ENCODE data around the gene DLG2. TPM values are rescaled to one million over a fixed set of nuclear protein-coding genes. Genes with fewer than 3 reads are reported as not detected.

DLG2 gene
- total and polyA plus RNA-seq, 4 donors, result 0.30 to 5.5 (median 0.68) TPM

GRCh38 chr11:85099522-85099921, 527.6 kb downstream of the DLG2 start:
- no peak for DNase-seq (ENCODE audit: low spot score)
- H3K27me3 ChIP-seq (ENCODE audit: control insufficient read depth in 4 of 4, insufficient read depth in 4 of 4, low read length in 3 of 4), result no peaks in the 10 kb centered on the region
- no peak overlapping the region for H3K27ac ChIP-seq (ENCODE audit: low read depth in 1 of 2, low read length in 2 of 2)
- H3K4me1 ChIP-seq (ENCODE audit: control insufficient read depth in 4 of 4, insufficient read depth in 4 of 4, low read length in 3 of 4), result no peaks in the 10 kb centered on the region
- H3K9me3 ChIP-seq (ENCODE audit: control insufficient read depth in 4 of 4, low read length in 3 of 4), result no peaks in the 10 kb centered on the region
- H3K9ac ChIP-seq (ENCODE audit: low read depth in 1 of 2, low read length in 2 of 2), result no peak overlapping the region
- TF ChIP-seq TAF1 (conservative IDR thresholded peaks at IDR 0.05), result no peak
- no peak for TF ChIP-seq YY1 (IDR thresholded peaks at IDR 0.05)
- no peak for TF ChIP-seq ZBTB33 (IDR thresholded peaks at IDR 0.05)
- TF ChIP-seq RAD21 (IDR thresholded peaks at IDR 0.05), result no peak
- TF ChIP-seq, protein P1, sequence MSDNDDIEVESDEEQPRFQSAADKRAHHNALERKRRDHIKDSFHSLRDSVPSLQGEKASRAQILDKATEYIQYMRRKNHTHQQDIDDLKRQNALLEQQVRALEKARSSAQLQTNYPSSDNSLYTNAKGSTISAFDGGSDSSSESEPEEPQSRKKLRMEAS (IDR thresholded peaks at IDR 0.05), result no peak
- H3K36me3 ChIP-seq (ENCODE audit: control insufficient read depth in 4 of 4, insufficient read depth in 3 of 4, low read depth in 1 of 4, low read length in 3 of 4), result no peaks in the 10 kb centered on the region
- no peak overlapping the region for H3K4me3 ChIP-seq (ENCODE audit: low read depth in 1 of 3, low read length in 3 of 3)
- WGBS, result 80% methylated on average over 3 of the region's 3 CpGs

GRCh38 chr11:85098996-85099395, 528.1 kb downstream of the DLG2 start:
- H3K36me3 ChIP-seq (ENCODE audit: control insufficient read depth in 4 of 4, insufficient read depth in 3 of 4, low read depth in 1 of 4, low read length in 3 of 4), result no peaks in the 10 kb centered on the region
- WGBS, result 73% methylated on average over 4 of the region's 4 CpGs
- no peak overlapping the region for H3K9ac ChIP-seq (ENCODE audit: low read depth in 1 of 2, low read length in 2 of 2)
- H3K27ac ChIP-seq (ENCODE audit: low read depth in 1 of 2, low read length in 2 of 2), result no peak overlapping the region
- no peak overlapping the region for H3K4me3 ChIP-seq (ENCODE audit: low read depth in 1 of 3, low read length in 3 of 3)
- no peaks in the 10 kb centered on the region for H3K4me1 ChIP-seq (ENCODE audit: control insufficient read depth in 4 of 4, insufficient read depth in 4 of 4, low read length in 3 of 4)
- H3K27me3 ChIP-seq (ENCODE audit: control insufficient read depth in 4 of 4, insufficient read depth in 4 of 4, low read length in 3 of 4), result no peaks in the 10 kb centered on the region
- no peaks in the 10 kb centered on the region for H3K9me3 ChIP-seq (ENCODE audit: control insufficient read depth in 4 of 4, low read length in 3 of 4)
- no peak for DNase-seq (ENCODE audit: low spot score)
- TF ChIP-seq, protein P2, sequence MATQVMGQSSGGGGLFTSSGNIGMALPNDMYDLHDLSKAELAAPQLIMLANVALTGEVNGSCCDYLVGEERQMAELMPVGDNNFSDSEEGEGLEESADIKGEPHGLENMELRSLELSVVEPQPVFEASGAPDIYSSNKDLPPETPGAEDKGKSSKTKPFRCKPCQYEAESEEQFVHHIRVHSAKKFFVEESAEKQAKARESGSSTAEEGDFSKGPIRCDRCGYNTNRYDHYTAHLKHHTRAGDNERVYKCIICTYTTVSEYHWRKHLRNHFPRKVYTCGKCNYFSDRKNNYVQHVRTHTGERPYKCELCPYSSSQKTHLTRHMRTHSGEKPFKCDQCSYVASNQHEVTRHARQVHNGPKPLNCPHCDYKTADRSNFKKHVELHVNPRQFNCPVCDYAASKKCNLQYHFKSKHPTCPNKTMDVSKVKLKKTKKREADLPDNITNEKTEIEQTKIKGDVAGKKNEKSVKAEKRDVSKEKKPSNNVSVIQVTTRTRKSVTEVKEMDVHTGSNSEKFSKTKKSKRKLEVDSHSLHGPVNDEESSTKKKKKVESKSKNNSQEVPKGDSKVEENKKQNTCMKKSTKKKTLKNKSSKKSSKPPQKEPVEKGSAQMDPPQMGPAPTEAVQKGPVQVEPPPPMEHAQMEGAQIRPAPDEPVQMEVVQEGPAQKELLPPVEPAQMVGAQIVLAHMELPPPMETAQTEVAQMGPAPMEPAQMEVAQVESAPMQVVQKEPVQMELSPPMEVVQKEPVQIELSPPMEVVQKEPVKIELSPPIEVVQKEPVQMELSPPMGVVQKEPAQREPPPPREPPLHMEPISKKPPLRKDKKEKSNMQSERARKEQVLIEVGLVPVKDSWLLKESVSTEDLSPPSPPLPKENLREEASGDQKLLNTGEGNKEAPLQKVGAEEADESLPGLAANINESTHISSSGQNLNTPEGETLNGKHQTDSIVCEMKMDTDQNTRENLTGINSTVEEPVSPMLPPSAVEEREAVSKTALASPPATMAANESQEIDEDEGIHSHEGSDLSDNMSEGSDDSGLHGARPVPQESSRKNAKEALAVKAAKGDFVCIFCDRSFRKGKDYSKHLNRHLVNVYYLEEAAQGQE (IDR thresholded peaks at IDR 0.05), result no peak
- TF ChIP-seq RAD21 (IDR thresholded peaks at IDR 0.05), result no peak
- TF ChIP-seq GABPA (IDR thresholded peaks at IDR 0.05 in 1 of 2, conservative IDR thresholded peaks at IDR 0.05 in 1 of 2), result no peak
- no peak for TF ChIP-seq HNF4G (IDR thresholded peaks at IDR 0.05)

GRCh38 chr11:85096939-85097338, 530.2 kb downstream of the DLG2 start:
- no peak overlapping the region for H3K4me3 ChIP-seq (ENCODE audit: low read depth in 1 of 3, low read length in 3 of 3)
- no peak for DNase-seq (ENCODE audit: low spot score)
- no peak overlapping the region for H3K27ac ChIP-seq (ENCODE audit: low read depth in 1 of 2, low read length in 2 of 2)
- no peaks in the 10 kb centered on the region for H3K4me1 ChIP-seq (ENCODE audit: control insufficient read depth in 4 of 4, insufficient read depth in 4 of 4, low read length in 3 of 4)
- no peaks in the 10 kb centered on the region for H3K27me3 ChIP-seq (ENCODE audit: control insufficient read depth in 4 of 4, insufficient read depth in 4 of 4, low read length in 3 of 4)
- H3K9me3 ChIP-seq (ENCODE audit: control insufficient read depth in 4 of 4, low read length in 3 of 4), result no peaks in the 10 kb centered on the region
- no peak for TF ChIP-seq SP1 (IDR thresholded peaks at IDR 0.05)
- no peak for TF ChIP-seq NR2F2 (IDR thresholded peaks at IDR 0.05)
- no peak for TF ChIP-seq YY1 (IDR thresholded peaks at IDR 0.05)
- TF ChIP-seq RAD21 (IDR thresholded peaks at IDR 0.05), result no peak
- no peak for TF ChIP-seq FOXA2 (IDR thresholded peaks at IDR 0.05)
- WGBS, result 78% methylated on average over 6 of the region's 6 CpGs
- H3K9ac ChIP-seq (ENCODE audit: low read depth in 1 of 2, low read length in 2 of 2), result no peak overlapping the region
- no peaks in the 10 kb centered on the region for H3K36me3 ChIP-seq (ENCODE audit: control insufficient read depth in 4 of 4, insufficient read depth in 3 of 4, low read depth in 1 of 4, low read length in 3 of 4)
